PFSK-1 (cell line): ENCODE data around the gene TATDN2.

Experiments
- FOXP2 ChIP-seq: optimal IDR thresholded peaks from 2 replicates; pipeline ENCODE3; 2011; ENCODE audit warnings: borderline replicate concordance, control low read depth, inconsistent platforms; ENCODE audit not compliant: insufficient read depth; ENCODE audit errors: extremely low read length, extremely low read depth
- POLR2AphosphoS5 ChIP-seq: IDR thresholded peaks from 2 replicates; pipeline ENCODE4 v1.6.1; 2012; ENCODE audit warnings: low read depth, mild to moderate bottlenecking, control low read depth, low read length, moderate library complexity
- SIN3A ChIP-seq: IDR thresholded peaks from 2 replicates; pipeline ENCODE4 v1.6.1; 2012; ENCODE audit warnings: mild to moderate bottlenecking, low read length, moderate library complexity, borderline replicate concordance; ENCODE audit not compliant: insufficient read depth
- TAF1 ChIP-seq: IDR thresholded peaks from 2 replicates; pipeline ENCODE4 v1.6.1; 2012; ENCODE audit warnings: low read length, control low read depth, borderline replicate concordance; ENCODE audit not compliant: insufficient read depth
- TF ChIP-seq, protein P1 (sequence below), 2 experiments: IDR thresholded peaks; 2 replicates each; pipeline versions ENCODE4 v1.6.1 to v1.8.0; 2011 to 2012; ENCODE audit warnings: low read depth in 2 of 2, low read length in 2 of 2, control low read depth in 1 of 2, inconsistent platforms in 1 of 2, mild to moderate bottlenecking in 1 of 2, moderate library complexity in 1 of 2; ENCODE audit not compliant: insufficient read depth in 1 of 2

The TATDN2 gene

DNA sequence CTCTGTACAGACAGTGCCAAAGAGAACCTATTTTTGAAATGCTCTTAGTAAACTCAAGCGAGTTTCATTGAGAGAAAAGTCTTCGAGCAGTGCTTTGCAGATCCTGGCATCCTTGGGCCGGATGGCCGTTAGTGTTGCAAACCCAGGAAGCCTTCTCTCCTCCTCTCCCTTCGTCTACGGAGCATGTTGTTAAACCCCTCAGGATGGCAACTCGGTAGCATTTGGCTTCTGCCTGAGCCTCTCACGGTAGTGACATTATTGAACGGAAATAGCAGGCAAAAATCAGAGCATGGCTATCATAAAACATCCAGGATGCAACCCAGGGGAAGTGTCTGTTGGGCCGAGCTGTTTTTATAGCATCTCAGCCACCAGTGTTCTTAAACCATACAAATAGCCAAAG, 79.3 kb downstream of the TATDN2 start:
- TF ChIP-seq SIN3A (no peak), TAF1 (no peak), POLR2AphosphoS5 (no peak), FOXP2 (no peak)
- TF ChIP-seq, protein P1, sequence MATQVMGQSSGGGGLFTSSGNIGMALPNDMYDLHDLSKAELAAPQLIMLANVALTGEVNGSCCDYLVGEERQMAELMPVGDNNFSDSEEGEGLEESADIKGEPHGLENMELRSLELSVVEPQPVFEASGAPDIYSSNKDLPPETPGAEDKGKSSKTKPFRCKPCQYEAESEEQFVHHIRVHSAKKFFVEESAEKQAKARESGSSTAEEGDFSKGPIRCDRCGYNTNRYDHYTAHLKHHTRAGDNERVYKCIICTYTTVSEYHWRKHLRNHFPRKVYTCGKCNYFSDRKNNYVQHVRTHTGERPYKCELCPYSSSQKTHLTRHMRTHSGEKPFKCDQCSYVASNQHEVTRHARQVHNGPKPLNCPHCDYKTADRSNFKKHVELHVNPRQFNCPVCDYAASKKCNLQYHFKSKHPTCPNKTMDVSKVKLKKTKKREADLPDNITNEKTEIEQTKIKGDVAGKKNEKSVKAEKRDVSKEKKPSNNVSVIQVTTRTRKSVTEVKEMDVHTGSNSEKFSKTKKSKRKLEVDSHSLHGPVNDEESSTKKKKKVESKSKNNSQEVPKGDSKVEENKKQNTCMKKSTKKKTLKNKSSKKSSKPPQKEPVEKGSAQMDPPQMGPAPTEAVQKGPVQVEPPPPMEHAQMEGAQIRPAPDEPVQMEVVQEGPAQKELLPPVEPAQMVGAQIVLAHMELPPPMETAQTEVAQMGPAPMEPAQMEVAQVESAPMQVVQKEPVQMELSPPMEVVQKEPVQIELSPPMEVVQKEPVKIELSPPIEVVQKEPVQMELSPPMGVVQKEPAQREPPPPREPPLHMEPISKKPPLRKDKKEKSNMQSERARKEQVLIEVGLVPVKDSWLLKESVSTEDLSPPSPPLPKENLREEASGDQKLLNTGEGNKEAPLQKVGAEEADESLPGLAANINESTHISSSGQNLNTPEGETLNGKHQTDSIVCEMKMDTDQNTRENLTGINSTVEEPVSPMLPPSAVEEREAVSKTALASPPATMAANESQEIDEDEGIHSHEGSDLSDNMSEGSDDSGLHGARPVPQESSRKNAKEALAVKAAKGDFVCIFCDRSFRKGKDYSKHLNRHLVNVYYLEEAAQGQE (IDR thresholded peaks at IDR 0.05; ENCODE audit: insufficient read depth in 1 of 2, low read depth in 2 of 2, low read length in 2 of 2), result no peak

DNA sequence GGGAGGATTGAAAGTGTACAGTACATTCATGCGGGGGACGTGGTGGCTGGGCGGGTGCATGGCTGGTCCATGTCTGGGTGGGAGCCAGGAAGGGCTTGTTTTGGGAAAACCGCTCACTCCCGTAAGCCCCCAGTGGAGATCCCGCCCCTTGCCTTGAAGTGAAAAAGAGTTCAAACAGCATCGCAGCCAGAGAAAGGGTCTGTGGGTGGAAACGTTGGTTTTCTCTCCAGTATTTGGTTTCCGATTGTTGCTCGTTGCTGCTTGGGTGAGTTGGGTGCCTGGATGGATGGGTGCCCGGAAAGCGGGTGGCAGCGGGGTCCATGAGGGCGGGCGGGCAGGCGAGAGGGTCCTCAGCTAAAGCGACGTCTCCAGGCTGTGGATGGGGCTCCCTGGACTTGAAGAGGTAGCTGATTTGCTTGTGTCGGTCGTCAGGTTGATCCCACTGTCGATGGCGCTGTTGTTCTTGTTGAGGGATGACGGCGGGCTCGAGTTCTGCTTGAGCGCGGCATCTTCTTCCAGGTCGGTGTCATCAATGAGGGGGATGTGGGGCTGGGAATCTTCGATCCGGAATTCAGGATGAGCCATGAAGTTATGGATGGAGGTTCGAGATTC, 80.3 kb downstream of the TATDN2 start:
- no peak for TF ChIP-seq SIN3A
- TF ChIP-seq POLR2AphosphoS5, result no peak
- no peak for TF ChIP-seq FOXP2
- TF ChIP-seq, protein P1 (IDR thresholded peaks at IDR 0.05; ENCODE audit: insufficient read depth in 1 of 2, low read depth in 2 of 2, low read length in 2 of 2), result no peak
- TF ChIP-seq TAF1, result no peak

DNA sequence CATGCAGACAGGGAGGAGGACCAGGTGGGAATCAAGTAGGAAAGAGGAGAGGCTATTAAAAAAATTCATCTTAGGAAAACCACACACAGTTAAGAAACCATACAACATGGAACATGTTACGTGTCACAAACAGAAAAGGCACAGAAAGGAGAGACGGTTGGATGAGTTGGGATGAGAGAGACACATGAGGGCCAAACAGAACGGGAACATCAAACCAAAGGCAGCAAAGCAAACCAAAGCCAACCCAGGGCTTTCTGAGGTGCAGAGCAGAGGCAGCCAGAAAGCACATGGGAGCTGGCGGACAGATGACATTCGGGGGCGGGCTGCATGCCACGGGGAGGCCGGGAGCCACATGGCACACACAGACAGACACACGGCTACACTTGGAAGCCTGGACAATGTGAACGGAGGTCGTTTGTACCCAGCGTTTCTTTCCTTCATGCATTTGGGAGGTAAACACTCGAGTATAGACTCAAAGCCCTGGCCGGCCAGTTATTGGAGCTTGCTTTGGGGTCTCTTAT, 81.3 kb downstream of the TATDN2 start:
- TF ChIP-seq FOXP2 (no peak), SIN3A (no peak), POLR2AphosphoS5 (no peak), TAF1 (no peak)
- TF ChIP-seq, protein P1 (IDR thresholded peaks at IDR 0.05; ENCODE audit: insufficient read depth in 1 of 2, low read depth in 2 of 2, low read length in 2 of 2), result no peak

DNA sequence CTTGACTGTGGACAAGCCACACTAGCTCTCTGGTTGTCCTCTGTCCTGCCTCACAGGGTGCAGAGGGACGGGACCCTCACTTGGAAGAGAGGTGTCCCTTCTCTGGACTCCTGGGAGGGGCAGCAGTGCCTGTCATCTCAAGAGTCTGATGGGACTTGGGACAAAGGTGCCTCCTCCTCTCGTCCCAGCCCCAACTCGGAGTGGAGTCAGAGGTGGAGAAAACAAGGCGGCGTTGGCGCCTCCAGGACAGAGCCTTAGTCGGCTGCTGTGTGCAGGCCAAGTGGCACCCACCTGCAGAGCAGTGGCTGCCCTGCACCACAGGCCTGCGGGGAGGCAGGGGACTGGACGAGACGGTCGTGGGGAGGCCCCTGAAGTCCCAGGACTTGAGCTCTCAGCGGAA, 82.1 kb downstream of the TATDN2 start:
- TF ChIP-seq TAF1 (no peak), FOXP2 (no peak), POLR2AphosphoS5 (no peak), SIN3A (no peak)
- TF ChIP-seq, protein P1 (IDR thresholded peaks at IDR 0.05; ENCODE audit: insufficient read depth in 1 of 2, low read depth in 2 of 2, low read length in 2 of 2), result no peak
